Measurements from ENCODE around the gene MAGT1.

GRCh38 chrX:77875372-77875771, 19.9 kb downstream of the MAGT1 start:
- TF ChIP-seq CTCF (IDR thresholded peaks at IDR 0.05) (no peak), POLR2A (IDR thresholded peaks at IDR 0.05) (no peak)
